Neural progenitor cell (in vitro differentiated cells): ENCODE data around the gene HRH4.

Experiments used
- EZH2 ChIP-seq: fragments of 200-600 bp; sonication (generic); IDR thresholded peaks from 2 replicates; pipeline ENCODE4 v1.6.1; 2017; ENCODE audit warnings: antibody characterized with exemption, mild to moderate bottlenecking, moderate library complexity
- TF ChIP-seq, protein P1 (sequence below): fragments of 200-600 bp; sonication (generic); IDR thresholded peaks from 2 replicates; pipeline ENCODE4 v1.5.1; 2017; ENCODE audit warnings: antibody characterized with exemption, mild to moderate bottlenecking

DNA sequence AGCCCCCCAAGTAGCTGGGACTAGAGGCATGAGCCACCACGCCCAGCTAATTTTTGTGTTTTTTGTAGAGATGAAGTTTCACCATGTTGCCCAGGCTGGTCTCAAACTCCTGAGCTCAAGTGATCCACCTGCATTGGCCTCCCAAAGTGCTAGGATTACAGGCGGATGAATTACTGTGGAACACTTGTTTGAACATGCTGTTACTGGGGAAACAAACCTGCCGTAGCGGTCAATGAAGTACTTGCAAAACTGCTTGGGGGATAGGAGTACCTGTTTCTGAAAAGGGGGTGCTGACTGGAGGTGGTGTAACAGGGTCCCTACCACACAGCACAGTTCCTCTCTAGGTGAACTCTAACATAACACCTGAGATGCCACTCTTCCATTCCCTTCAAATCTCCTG is 39.9 kb upstream of the HRH4 start:
- TF ChIP-seq, protein P1, sequence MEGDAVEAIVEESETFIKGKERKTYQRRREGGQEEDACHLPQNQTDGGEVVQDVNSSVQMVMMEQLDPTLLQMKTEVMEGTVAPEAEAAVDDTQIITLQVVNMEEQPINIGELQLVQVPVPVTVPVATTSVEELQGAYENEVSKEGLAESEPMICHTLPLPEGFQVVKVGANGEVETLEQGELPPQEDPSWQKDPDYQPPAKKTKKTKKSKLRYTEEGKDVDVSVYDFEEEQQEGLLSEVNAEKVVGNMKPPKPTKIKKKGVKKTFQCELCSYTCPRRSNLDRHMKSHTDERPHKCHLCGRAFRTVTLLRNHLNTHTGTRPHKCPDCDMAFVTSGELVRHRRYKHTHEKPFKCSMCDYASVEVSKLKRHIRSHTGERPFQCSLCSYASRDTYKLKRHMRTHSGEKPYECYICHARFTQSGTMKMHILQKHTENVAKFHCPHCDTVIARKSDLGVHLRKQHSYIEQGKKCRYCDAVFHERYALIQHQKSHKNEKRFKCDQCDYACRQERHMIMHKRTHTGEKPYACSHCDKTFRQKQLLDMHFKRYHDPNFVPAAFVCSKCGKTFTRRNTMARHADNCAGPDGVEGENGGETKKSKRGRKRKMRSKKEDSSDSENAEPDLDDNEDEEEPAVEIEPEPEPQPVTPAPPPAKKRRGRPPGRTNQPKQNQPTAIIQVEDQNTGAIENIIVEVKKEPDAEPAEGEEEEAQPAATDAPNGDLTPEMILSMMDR, result no peak
- no peak for TF ChIP-seq EZH2
